Measurements from ENCODE around the gene OR2Y1. TPM values are rescaled to one million over a fixed set of nuclear protein-coding genes. Genes with fewer than 3 reads are reported as not detected.
"Not testable (repeated sequence)": the region's sequence is repeated elsewhere in the genome, so short reads cannot be mapped to it uniquely, and the experiment has no call there.

Gene OR2Y1
- total RNA-seq, 1 donor from 2014 or later: not detected

DNA sequence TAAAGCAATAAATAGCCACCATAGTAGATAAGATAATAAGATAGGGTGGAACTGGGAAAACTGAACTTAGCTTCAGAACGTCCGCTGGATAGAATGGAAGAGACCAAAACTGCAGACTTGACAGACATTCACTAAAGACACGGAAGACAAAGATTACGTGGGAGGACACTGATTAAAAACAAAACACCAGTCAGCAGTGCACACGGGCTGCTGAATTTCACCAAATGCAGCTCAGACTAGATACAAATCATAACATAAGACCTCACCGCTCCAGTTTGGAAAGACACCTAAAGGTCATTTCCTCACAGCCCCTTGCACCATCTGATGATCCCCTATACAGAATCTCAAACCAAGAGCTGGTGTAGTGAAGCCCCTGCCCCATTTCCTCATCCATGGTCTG is 2.9 kb upstream of the OR2Y1 start:
- intact Hi-C loops (cut with micrococcal nuclease): no loop called here

DNA sequence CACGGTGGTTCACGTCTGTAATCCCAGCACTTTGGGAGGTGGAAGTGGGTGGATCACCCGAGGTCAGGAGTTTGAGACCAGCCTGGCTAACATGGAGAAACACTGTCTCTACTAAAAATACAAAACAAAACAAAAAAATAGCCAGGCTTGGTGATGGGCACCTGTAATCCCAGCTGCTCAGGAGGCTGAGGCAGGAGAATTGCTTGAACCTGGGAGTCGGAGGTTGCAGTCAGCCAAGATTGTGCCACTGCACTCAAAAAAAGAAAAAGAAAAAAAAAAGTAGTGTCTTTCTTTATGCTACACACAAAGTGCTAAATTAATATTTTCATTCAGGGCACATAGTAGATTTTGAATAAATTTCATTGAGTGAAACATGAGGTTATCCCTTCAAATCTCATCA is 1.1 kb upstream of the OR2Y1 start:
- intact Hi-C loops (cut with micrococcal nuclease): not testable (repeated sequence)

DNA sequence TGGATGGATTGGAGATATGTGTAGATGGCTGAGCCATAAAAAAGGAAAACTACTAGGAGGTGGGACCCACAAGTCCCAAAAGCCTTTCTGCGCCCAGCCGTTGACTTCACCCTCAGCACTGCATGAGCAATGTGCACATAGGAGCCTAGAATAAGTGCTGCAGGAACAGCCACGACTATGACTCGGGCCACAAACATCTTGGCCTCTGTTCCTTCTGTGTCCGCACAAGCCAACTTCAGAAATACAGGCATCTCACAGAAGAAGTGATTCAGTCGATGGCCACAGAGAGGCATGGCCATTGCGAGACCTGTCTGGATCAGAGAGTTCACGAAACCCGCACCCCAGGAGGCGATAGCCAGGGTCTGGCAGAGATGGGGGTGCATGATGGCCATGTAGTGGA is 587 bp downstream of the OR2Y1 start:
- intact Hi-C loops (cut with micrococcal nuclease): no loop called here

DNA sequence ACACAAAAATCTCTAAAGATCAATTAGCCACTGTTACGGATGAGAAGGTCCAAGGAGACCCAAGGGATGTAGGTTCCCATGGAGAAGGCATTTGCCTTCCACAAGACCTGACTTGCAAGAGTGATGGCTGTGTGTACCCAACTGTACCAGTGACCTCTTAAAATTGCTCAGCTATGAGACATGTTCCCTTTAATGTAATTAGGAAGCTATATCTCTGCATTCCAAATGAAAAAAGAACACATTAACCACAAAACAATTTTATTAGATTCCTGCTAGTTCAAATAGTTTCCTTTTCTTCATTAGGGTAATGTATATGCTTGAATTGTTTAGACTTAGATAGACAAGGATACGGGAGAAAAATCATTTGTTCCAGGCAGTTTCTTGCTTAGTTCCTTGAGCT is 3.3 kb downstream of the OR2Y1 start:
- intact Hi-C loops (cut with micrococcal nuclease): no loop called here

DNA sequence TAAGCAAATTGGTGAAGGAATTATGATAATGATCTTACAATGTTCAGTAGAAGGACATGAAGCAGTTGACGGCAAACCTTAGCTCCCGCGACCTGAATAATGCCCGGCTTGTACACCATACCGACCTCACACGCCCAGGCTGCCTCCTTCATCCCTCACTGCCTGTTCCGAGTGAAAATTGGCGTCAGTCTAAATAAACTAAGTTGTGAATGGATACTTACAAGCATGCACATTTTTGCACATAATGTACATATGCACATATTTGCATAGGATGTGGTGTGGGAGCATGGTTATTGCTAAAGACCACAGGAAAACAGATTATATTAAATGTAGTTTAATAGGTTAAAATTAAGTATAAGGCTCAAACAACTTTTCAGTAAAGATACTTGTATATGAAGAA is 14.9 kb downstream of the OR2Y1 start:
- intact Hi-C loops (cut with micrococcal nuclease): loop anchor here (10.0 kb wide), 1 partner anchor 50 kb away; no protein-coding TSS in a partner anchor

DNA sequence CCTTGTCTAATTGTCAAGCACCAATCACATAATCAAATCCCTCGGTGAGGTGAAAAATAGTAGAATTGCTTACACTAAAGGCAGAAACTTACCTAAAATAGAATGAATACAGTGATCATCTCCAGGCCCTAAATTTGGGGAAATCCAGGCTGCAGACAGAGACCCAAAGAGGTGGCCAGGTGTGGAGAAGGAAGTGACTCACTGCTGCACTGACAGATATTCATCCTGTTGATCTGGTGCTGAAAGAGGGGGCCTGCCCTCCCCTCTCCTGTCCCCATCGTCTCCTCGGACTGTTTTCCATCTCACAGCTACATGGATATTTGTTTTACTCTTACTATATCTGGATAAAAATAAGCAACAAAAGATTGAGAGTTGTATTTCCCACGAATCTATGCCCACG is 15.9 kb downstream of the OR2Y1 start:
- intact Hi-C loops (cut with micrococcal nuclease): loop anchor here (10.0 kb wide), 1 partner anchor 51 kb away; no protein-coding TSS in a partner anchor

DNA sequence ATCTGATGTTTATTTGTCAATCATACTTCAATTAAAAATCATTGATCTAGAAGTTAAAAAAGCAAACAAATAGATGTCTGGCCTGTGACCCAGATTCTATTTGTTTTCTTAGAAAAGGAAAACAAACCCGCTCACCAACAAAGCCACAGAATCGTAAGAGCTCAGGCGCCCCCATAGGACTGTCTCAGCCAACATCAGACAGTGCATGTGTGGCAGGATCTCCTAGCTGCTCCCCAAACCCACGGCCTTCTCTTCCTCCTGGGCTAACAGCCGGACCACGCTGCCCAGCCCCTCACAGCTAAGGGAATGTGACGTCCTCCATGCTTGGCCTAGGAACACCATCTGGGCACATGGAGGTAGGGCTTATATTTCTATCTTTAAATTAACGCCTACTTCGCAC is 19.4 kb downstream of the OR2Y1 start:
- intact Hi-C loops (cut with micrococcal nuclease): loop anchor here (10.0 kb wide), 1 partner anchor 54 kb away; no protein-coding TSS in a partner anchor

DNA sequence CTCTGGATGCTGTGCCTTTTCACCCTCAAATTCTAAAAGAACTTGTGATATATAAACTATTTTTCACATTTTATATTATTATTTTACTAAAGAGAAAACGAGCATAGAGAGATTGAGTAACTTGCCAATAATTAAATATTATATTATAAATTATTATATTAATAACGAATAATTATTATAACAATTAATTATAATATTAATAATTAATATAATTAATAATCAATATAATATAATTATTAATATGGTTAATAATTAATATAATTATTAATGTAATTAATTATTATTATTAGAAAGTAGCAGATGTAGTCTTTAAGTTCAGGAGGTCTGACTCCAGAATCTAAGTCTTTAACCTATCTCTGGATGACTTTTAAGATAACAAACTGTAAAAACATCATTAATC is 20.1 kb downstream of the OR2Y1 start:
- intact Hi-C loops (cut with micrococcal nuclease): loop anchor here (2.0 to 10.0 kb wide), 3 partner anchors 47 to 427 kb away; partner anchors contain the start of gene MAPK9

DNA sequence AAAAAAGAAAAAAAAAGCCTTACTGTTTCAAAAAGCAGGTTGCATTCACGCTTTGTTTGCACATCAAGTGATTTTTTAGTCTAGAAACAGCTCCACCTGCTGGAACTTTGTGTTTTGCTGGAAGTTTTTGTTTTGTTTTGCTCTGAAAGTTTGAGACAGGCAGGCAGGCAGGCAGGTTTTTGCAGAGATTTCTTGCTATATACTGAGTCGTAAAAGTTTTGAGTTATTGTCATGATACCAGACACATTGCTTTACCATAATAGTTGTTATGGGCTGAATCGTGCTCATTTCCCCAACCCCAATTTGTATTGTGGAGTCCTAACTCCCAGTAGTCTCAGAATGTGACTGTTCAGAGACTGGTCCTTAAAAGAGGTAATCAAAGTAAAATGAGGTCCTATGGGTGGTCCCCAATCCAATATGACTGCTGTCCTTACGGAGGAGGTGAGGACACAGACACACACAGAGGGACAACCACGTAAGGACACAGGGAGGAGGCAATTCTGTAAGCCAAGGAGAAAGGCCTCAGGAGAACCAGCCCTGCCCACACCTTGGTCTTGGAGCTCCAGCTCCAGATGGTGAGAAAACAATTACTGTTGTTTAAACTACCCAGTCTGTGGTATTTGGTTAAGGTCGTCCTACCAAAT is 20.9 kb downstream of the OR2Y1 start:
- intact Hi-C loops (cut with micrococcal nuclease): loop anchor here (1.0 to 5.0 kb wide), 4 partner anchors 30 to 426 kb away; partner anchors contain the start of gene MAPK9

DNA sequence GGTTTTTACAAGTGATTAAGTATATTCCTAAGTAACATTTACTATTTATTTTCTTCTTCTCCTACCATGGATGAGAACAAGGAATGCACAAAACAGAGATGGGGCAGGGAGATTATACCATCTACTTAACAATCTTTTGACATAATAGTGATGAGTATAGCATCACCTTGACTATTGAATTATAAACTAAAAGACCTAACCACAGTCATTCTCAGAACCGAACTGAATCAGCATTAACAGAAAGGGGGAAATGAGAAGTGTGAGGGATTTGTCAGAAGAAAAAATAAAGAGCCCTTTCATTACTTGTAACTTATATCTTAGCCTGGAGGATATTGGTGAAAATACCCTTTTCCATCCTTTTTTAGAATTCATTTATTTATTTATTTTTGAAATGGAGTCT is 21.9 kb downstream of the OR2Y1 start:
- intact Hi-C loops (cut with micrococcal nuclease): loop anchor here (1.0 to 5.0 kb wide), 4 partner anchors 29 to 425 kb away; partner anchors contain the start of gene MAPK9

DNA sequence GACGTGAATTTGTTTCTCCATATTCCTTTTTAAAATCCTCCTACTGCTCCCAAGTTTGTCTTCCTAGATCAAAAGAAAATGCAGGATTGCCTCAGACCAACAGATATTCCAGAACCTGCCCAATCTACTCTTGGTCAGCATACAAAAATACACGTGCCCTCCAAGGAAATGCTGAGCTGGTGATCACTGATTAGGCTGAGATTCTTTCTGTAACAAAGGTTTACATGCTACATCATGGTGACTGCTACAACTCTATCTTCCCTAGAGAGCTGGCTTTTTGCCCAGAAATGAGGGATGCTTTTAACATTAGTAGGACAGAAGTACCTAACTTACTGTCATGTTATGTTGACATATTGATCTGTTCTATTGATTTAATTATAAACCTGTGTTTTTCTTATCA is 35.5 kb downstream of the OR2Y1 start:
- intact Hi-C loops (cut with micrococcal nuclease): no loop called here

DNA sequence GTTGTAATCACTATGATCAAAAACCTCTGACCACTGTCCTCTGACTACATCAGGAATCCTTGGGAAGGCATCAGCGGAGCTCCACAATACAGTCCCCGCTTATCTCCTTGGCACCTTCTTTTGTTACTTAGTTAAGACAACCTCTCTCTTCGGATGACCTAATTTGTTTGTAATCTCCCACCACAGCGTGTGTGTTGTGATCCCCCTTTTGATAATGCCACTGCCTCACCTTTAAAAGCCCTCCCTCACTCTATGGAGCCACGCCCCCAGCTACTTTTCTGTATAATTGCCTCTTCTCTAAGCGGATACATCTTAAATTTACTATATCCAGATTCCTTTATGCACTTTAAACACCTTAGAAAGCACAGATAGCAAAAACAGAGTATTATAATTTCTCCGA is 35.9 kb downstream of the OR2Y1 start:
- intact Hi-C loops (cut with micrococcal nuclease): no loop called here

DNA sequence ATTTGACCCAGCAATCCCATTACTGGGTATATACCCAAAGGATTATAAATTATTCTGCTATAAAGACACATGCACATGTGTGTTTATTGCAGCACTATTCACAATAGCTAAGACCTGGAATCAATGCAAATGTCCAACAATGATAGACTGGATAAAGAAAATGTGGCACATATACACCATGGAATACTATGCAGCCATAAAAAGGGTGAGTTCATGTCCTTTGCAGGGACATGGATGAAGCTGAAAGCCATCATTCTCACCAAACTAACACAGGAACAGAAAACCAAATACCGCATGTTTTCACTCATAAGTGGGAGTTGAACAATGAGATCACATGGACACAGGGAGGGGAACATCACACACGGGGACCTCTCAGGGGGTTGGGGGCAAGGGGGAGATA is 36.5 kb downstream of the OR2Y1 start:
- intact Hi-C loops (cut with micrococcal nuclease): not testable (repeated sequence)

DNA sequence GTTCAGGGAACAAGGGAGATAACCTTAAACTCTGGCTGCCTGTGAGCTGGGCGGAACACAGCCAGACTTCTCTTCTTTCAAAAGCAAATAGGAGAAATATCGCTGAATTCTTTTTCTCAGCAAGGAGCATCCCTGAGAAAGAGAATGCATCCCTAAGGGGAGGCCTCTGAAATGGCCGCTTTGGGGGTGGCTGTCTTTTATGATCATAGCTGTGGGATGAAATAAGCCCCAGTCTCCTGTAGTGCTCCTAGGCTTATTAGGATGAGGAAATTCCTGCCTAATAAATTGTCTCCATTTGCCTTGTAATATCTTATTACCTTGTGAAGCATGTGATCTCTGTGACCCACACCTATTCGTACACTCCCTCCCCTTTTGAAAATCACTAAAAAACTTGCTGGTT is 39.4 kb downstream of the OR2Y1 start:
- intact Hi-C loops (cut with micrococcal nuclease): not testable (repeated sequence)

DNA sequence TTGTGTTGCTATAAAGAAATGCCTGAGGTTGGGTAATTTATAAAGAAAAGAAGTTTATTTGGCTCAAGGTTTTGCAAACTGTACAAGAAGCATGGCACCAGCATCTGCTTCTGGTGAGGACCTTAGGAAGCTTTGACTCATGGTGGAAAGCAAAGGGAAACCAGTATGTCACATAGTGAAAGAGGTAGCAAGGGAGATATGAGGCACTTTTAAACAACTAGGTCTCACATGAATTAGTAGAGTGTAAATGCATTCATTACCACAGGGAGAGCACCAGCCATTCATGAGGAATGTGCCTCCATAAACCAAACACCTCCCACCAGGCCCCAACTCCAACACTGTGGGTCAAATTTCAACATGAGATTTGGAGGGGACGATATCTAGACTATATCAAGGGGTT is 40.8 kb downstream of the OR2Y1 start:
- intact Hi-C loops (cut with micrococcal nuclease): no loop called here

DNA sequence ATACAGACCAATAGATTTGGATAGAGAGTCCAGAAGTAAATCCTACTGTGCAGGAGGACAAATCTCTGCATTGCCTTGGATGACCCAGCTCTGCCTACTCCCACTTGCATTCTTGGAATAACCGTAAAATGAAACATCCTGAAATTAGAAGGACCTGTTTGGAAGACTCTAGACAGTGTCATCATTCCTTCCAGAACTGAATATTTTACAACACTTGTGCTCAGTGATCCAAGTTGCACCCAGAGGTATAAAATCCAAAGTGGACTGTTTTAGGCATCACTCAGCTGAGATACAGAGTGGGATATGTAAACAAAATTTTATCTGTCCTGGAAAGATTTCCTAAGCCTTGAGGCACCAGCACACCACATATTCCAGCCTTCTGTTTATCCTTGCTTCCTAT is 43.7 kb downstream of the OR2Y1 start:
- intact Hi-C loops (cut with micrococcal nuclease): no loop called here

DNA sequence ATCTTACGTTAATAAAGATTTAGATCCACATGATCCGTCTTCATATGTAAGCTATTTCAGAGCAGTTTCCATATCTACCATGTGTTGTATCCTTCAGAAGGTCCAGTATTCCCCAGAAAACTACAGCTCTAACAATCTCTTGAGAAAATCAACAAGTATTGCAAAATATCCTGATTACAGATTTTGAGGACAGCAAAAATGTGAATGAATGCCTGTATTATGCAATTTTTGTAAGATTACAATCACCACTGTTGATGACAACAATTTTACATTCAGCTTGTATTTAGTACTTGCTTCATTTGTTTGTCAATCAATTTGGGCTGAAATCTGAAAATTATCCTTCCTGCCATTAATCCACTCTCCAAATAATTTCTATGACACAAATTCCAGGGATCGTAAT is 47.4 kb downstream of the OR2Y1 start:
- intact Hi-C loops (cut with micrococcal nuclease): no loop called here

DNA sequence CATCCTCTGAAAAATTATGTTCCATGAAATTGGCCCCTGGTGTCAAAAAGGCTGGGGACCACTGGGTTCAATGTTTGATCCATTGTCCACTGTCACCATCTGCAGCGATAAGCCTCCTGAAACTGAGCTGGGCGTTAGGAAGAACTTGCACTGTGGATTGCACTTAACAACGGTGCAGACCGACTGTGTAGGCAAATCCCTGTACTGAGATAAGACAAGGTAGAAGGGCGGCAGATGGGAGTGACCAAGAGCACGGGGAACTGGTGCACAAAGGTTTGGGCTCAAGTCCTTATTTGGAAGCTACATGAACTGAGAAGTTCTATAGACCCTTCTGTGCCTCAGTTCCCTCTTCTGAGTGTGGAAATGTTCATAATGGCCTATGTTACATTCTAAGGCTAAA is 48.8 kb downstream of the OR2Y1 start:
- intact Hi-C loops (cut with micrococcal nuclease): no loop called here

DNA sequence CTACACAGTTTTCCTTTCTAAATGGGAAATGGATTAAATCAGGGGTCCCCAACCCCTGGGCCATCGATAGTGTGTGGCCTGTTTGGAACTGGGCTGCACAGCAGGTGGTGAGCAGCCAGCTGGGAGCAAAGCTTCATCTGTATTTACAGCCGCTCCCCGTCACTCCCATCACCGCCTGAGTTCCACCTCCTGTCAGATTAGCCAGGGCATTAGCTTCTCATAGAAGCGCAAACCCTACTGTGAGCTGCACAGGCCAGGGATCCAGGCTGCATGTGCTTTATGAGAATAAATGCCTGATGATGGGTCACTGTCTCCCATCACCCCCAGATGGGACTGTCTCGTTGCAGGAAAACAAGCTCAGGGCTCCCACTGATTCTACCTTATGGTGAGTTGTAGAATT is 49.3 kb downstream of the OR2Y1 start:
- intact Hi-C loops (cut with micrococcal nuclease): no loop called here

DNA sequence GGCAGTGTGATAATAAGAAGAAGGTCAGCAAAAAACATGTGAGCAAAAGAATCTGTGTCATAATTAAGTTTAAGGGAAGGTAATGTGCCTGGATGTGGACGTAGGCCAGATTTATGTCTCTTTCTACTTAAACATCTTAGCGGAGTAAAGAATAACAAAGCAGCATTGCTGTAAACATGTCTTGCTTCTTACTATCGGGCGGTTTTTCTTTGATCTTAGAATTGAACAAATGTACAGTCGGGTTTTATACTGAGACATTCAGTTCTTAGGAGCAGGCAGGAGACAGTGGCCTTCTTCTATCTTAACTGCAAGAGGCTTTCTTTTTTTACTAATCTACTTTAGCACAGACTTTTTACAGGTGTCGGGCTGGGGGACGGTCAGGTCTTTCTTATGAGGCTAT is 50.1 kb downstream of the OR2Y1 start:
- intact Hi-C loops (cut with micrococcal nuclease): loop anchor here (1.0 kb wide), 1 partner anchor 29 kb away; no protein-coding TSS in a partner anchor
